SKM-1 treated with dmso at 0.1 percent for 144 hours (cell line): ENCODE results near the gene AQP10.
"Not testable (repeated sequence)": the region's sequence is repeated elsewhere in the genome, so short reads cannot be mapped to it uniquely, and the experiment has no call there.

Experiments used
- DNase-seq: peaks from one replicate; lab custom pipeline; 2025; ENCODE audit not compliant: unreplicated experiment; lab: John Stamatoyannopoulos, UW

The AQP10 gene

DNA sequence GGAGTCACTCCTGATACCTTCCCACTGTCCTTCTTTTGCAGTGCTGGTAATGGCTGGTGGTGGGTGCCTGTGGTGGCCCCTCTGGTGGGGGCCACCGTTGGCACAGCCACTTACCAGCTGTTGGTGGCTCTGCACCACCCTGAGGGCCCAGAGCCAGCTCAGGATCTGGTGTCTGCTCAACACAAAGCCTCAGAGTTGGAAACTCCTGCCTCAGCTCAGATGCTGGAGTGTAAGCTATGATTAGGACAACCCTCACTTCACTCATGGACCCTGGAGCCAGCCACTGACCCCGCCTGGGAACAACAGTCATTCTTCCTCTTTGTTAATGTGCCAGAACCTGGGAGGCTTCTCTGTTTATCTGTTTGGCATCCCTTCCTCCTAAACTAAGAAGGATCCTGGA lies 3.3 kb downstream of the AQP10 start:
- no peak for DNase-seq

- peak; percentile 66 for DNase-seq
Measured at GRCh38 chr1:154324669-154325582, 4.0 kb downstream of the AQP10 start, which contains the start of gene ATP8B2. Gene ATP8B2, plus strand, starts transcription at chr1:154325525. Its CDS starts 2,617 bp downstream, at chr1:154328142.

- peak; percentile 53 for DNase-seq
Measured at GRCh38 chr1:154325583-154326545, 5.0 kb downstream of the AQP10 start.

DNA sequence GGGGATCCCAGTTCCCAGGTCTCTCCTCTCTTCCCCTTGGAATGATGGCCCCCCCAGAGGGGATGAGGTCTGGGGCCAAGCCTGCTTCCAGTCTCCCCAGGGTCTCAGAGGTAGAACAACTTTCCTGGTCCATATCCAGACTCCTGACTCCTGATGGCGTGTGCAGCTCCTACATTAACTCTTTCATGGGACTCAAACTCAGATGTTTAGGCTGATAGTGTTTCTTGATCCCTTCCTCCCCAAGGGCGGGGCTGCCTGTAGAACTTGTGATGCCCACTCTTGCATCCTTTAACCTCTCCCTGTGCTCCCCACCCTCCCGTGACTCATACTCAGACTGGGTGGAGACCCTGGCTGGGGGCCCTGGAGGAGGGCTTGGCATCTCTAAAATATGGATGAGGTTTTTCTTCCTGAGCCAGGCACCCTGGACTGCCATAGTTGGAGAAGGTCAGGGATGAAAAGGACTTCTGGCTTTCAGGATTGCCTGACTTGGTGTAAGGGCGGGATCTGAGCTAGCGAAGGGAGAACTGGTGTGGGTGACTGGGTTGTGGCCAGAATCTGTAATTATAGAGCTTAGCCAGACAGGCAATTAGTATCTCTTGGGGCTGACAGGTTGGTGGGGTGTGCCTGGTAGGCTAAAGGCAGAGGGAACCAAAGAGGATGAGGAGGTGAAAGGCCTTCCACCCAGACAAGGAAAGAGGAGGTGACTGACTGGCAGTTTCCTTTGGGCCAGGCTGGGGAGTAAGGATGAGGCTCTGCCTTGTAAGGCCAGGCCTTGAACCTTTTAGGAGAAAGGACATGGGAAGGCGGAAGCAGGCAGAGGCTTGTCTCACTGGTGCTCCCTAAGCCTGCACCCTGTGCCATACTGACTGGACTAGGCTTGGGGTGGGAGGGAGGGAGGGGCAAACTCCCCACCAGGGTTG lies 5.9 kb downstream of the AQP10 start:
- no peak for DNase-seq

- no peak for DNase-seq
Measured at GRCh38 chr1:154327466-154328317, 6.8 kb downstream of the AQP10 start.

DNA sequence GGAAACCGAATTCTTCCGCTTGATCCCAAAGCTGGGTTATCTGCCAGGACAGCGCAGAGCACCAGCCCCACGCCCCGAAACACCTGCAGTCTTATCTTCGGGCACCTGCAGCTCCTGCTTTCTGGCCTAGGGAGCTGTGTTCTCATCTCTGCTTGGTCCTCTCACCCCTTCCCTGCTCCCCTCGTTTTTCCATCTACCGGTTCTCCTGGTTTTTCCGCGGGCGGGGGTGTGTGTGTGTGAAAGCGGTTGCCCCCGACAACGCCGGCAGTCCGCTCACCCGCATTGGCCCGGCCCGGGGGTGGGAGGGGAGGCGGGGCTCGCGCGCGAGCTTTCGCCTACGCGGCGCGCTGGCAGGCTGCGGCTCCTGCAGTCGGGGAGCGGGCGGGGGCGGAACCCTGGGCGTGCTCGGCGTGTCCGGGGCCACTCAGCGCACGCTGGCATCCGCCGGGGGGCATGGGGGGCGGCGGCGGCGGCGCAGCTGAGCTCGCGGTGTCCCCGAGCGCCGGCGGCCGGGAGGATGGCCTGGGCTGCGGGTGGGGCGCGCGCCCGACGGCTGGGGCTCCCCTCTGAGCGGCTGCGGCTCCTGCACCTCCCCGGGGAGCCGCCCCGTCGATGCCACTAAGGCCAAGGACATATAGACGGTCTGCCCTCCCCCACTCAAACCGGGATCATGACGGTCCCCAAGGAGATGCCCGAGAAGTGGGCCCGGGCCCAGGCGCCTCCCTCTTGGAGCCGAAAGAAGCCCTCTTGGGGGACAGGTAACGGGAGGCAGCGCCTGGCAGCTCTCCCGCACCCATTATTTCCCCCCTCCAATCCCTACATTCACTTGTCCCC lies 7.6 kb downstream of the AQP10 start:
- no peak for DNase-seq

GRCh38 chr1:154329152-154329521 lies 8.2 kb downstream of the AQP10 start:
- no peak for DNase-seq

GRCh38 chr1:154329551-154330131 lies 8.7 kb downstream of the AQP10 start:
- no peak for DNase-seq

DNA sequence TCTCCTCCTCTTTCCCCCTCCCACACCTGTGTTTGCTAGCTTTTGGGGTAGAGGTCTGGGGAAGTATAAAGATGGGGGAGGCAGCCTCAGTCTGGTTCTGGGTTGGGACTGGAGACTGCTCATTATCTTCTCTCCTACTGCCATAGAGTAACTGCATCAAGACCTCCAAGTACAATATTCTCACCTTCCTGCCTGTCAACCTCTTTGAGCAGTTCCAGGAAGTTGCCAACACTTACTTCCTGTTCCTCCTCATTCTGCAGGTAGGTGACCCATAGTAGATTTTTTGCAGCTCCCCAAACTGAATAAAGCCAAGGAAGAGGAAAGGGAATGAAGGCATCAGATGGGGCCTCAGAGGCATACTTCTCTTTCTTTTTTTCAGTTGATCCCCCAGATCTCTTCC lies 9.8 kb downstream of the AQP10 start:
- DNase-seq, result no peak

GRCh38 chr1:154334079-154335024 lies 13.5 kb downstream of the AQP10 start:
- DNase-seq, result no peak

DNA sequence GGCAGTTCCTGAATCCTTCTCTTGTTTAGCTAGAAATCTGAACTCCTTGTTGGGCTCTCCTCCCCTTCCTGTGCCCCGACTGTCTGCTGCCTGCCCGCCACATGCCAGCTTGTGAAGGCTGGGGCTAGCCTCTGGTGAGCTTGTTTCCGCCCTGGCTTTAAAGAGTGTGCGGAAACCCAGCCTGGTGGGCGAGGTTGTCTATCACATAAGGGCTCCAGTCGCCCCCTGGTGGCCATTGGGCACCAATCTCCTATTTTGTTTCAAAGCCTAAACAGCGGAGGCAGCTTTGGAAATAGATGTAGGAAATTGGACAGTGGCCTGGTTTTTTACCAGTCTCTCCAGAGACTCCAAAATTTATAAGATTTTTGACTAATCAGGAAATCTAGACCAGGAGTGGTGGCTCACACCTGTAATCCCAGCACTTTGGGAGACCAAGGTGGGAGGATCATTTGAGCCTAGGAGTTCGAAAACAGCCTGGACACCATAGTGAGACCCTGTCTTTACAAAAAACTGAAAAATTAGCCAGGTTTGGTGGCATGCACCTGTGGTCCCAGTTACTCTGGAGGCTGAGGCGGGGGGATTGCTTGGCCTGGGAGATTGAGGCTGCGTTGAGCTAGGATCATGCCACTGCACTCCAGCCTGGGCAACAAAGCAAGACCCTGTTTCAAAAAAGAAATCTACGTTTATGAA lies 14.3 kb downstream of the AQP10 start:
- DNase-seq, result peak; percentile 54

- DNase-seq, result no peak
Measured at GRCh38 chr1:154337253-154337894, 16.5 kb downstream of the AQP10 start.

- DNase-seq, result no peak
Measured at GRCh38 chr1:154338875-154339274, 18.0 kb downstream of the AQP10 start.

- not testable (repeated sequence) for DNase-seq
Measured at GRCh38 chr1:154341366-154341765, 20.5 kb downstream of the AQP10 start.

- DNase-seq, result no peak
Measured at GRCh38 chr1:154342132-154342531, 21.2 kb downstream of the AQP10 start.

DNA sequence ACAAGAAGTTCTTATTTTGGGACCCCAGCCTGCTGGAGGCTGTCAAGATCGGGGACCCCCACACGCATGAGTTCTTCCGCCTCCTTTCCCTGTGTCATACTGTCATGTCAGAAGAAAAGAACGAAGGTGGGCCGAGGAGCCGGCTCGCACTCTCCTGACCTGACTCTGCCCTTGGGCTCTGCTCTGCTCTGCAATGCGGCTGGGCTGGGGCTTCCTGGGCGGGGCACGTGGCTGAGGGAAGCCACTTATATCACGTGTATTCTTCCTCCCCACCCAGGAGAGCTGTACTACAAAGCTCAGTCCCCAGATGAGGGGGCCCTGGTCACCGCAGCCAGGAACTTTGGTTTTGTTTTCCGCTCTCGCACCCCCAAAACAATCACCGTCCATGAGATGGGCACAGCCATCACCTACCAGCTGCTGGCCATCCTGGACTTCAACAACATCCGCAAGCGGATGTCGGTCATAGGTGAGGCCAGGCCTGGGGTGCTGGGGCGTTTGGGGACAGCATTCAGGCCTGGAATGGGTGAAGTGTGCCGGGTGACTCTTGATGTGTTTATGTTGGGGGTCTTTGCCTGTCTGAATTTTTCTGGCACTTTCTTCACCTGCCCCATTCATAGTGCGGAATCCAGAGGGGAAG lies 22.1 kb downstream of the AQP10 start:
- DNase-seq, result no peak
